NCI-H2029 (cell line): ENCODE data around the gene TEX261.
A peak's percentile ranks its signal among the peaks of the same experiment; 100 is the strongest.

ENCODE experiments used
- DNase-seq: peaks from one replicate; lab custom pipeline; 2025; lab: John Stamatoyannopoulos, UW

TEX261 gene

GRCh38 chr2:70959271-70959761 lies 35.4 kb downstream of the TEX261 start:
- no peak for DNase-seq

- DNase-seq = no peak
Observed at GRCh38 chr2:70958759-70959158, 35.9 kb downstream of the TEX261 start.

- no peak for DNase-seq
Observed at GRCh38 chr2:70957798-70958197, 36.9 kb downstream of the TEX261 start.

GRCh38 chr2:70956141-70956540 lies 38.5 kb downstream of the TEX261 start:
- DNase-seq = no peak

- no peak for DNase-seq
Observed at GRCh38 chr2:70954886-70955285, 39.8 kb downstream of the TEX261 start.

- DNase-seq = no peak
Observed at GRCh38 chr2:70949086-70949485, 45.6 kb downstream of the TEX261 start.

GRCh38 chr2:70948337-70949003 lies 46.2 kb downstream of the TEX261 start:
- DNase-seq = peak; percentile 50

GRCh38 chr2:70947556-70948184 lies 47.0 kb downstream of the TEX261 start:
- no peak for DNase-seq

- DNase-seq = peak; percentile 55
Observed at GRCh38 chr2:70946832-70947442, 47.7 kb downstream of the TEX261 start.

- no peak for DNase-seq
Observed at GRCh38 chr2:70944111-70944690, 50.5 kb downstream of the TEX261 start.

- no peak for DNase-seq
Observed at GRCh38 chr2:70943205-70943871, 51.3 kb downstream of the TEX261 start.

- no peak for DNase-seq
Observed at GRCh38 chr2:70942396-70943204, 52.1 kb downstream of the TEX261 start.

- DNase-seq = no peak
Observed at GRCh38 chr2:70941701-70942100, 53.0 kb downstream of the TEX261 start.

GRCh38 chr2:70941186-70941585 lies 53.5 kb downstream of the TEX261 start:
- DNase-seq = no peak

GRCh38 chr2:70939839-70940580 lies 54.7 kb downstream of the TEX261 start:
- DNase-seq = no peak

GRCh38 chr2:70939001-70939838 lies 55.5 kb downstream of the TEX261 start:
- DNase-seq = no peak

GRCh38 chr2:70938586-70938950 lies 56.1 kb downstream of the TEX261 start:
- no peak for DNase-seq

- no peak for DNase-seq
Observed at GRCh38 chr2:70937866-70938585, 56.6 kb downstream of the TEX261 start.
